ENCODE measurements around the gene NME7. TPM values are rescaled to one million over a fixed set of nuclear protein-coding genes. Genes with fewer than 3 reads are reported as not detected.

The NME7 gene
- total and polyA plus RNA-seq, 2 experiments from 2014 or later, result 39.1 to 48.5 TPM

GRCh38 chr1:169392406-169392805 is 24.8 kb upstream of the NME7 start:
- H4K20me1 ChIP-seq (replicated peaks; ENCODE audit: insufficient read depth), result 0 out of 2 replicates have a peak, but pooled peaks cover 3% of the 10 kb centered on the region
- H3K27ac Mint-ChIP-seq, result no peak overlapping the region
- H3K4me3 Mint-ChIP-seq, result no peak overlapping the region
- no peaks in the 10 kb centered on the region; the same call in 2 of the 3 replicates for H3K9me3 Mint-ChIP-seq
- peaks cover 3% of the 10 kb centered on the region; the same call in 1 of the 2 replicates for H3K36me3 ChIP-seq (ENCODE audit: insufficient read depth)
- H3K4me2 ChIP-seq, result no peak overlapping the region
- H3K4me3 ChIP-seq, result no peak overlapping the region
- no peak for ATAC-seq
- no peak for TF ChIP-seq ZNF462 (CRISPR knock-in tag; IDR thresholded peaks at IDR 0.05)
- no peak for TF ChIP-seq CTCF (conservative IDR thresholded peaks at IDR 0.05; ENCODE audit: low read depth in 2 of 2)
- TF ChIP-seq ZNF114 (CRISPR knock-in tag; IDR thresholded peaks at IDR 0.05), result no peak
- TF ChIP-seq JUNB (IDR thresholded peaks at IDR 0.05; ENCODE audit: unreplicated experiment), result no peak
- no peak for TF ChIP-seq NANOG (IDR thresholded peaks at IDR 0.05; ENCODE audit: borderline replicate concordance)
- no peak for TF ChIP-seq EZH2phosphoT487 (IDR thresholded peaks at IDR 0.05; ENCODE audit: unreplicated experiment)
- TF ChIP-seq REST (IDR thresholded peaks at IDR 0.05; ENCODE audit: unreplicated experiment), result no peak
- TF ChIP-seq STAT1 (IDR thresholded peaks at IDR 0.05; ENCODE audit: unreplicated experiment), result no peak
- no peak for TF ChIP-seq EZH2 (IDR thresholded peaks at IDR 0.05; ENCODE audit: low read depth, unreplicated experiment)
- TF ChIP-seq ZNF331 (CRISPR knock-in tag; IDR thresholded peaks at IDR 0.05; ENCODE audit: low read depth), result no peak
- no peak for TF ChIP-seq POLR2AphosphoS5 (IDR thresholded peaks at IDR 0.05; ENCODE audit: low read depth)
- no peak for TF ChIP-seq ETS1 (IDR thresholded peaks at IDR 0.05)
- no peak for TF ChIP-seq CREB1 (CRISPR knock-in tag; IDR thresholded peaks at IDR 0.05; ENCODE audit: low read depth)
- no peaks in the 10 kb centered on the region for H3K27me3 ChIP-seq (ENCODE audit: insufficient read depth)
- peaks cover 17% of the 10 kb centered on the region; the same call in 2 of the 3 replicates for H3K36me3 Mint-ChIP-seq (ENCODE audit: low read depth)
- H3K27ac ChIP-seq (ENCODE audit: low read depth), result no peak overlapping the region
- H3F3A ChIP-seq (replicated peaks; ENCODE audit: low read depth), result no peaks in the 10 kb centered on the region
- no peaks in the 10 kb centered on the region for H3K27me3 Mint-ChIP-seq (ENCODE audit: insufficient read depth, low read depth, poor library complexity)
- H3K4me1 ChIP-seq (ENCODE audit: insufficient read depth), result no peaks in the 10 kb centered on the region
- no peaks in the 10 kb centered on the region for H3K79me2 ChIP-seq (replicated peaks; ENCODE audit: insufficient read depth)
- no peaks in the 10 kb centered on the region for H3K4me1 Mint-ChIP-seq
- no peak overlapping the region for H2AFZ ChIP-seq
- H3K9me2 ChIP-seq (ENCODE audit: insufficient read depth), result no peaks in the 10 kb centered on the region
- DNase-seq (ENCODE audit: low spot score), result no peak
